ENCODE results near the gene XCR1.
"Not testable (repeated sequence)": the region's sequence is repeated elsewhere in the genome, so short reads cannot be mapped to it uniquely, and the experiment has no call there.

- TF ChIP-seq SP1 (IDR thresholded peaks at IDR 0.05); FOXA1 (IDR thresholded peaks at IDR 0.05); BHLHE40 (IDR thresholded peaks at IDR 0.05; ENCODE audit: borderline replicate concordance); PKNOX1 (IDR thresholded peaks at IDR 0.05); FOXM1 (IDR thresholded peaks at IDR 0.05; ENCODE audit: borderline replicate concordance); ELF4 (IDR thresholded peaks at IDR 0.05); SUZ12 (IDR thresholded peaks at IDR 0.05): not testable (repeated sequence)
Observed at GRCh38 chr3:46053265-46053664, 26.0 kb upstream of the XCR1 start.
